GM12872 (cell line): ENCODE measurements around the gene LIFR.

ENCODE experiments used
- CTCF ChIP-seq: IDR thresholded peaks from 3 replicates; pipeline ENCODE4 v1.5.1; 2011; ENCODE audit warnings: low read depth, mild to moderate bottlenecking, low read length, moderate library complexity; ENCODE audit not compliant: insufficient read depth

Gene LIFR

DNA sequence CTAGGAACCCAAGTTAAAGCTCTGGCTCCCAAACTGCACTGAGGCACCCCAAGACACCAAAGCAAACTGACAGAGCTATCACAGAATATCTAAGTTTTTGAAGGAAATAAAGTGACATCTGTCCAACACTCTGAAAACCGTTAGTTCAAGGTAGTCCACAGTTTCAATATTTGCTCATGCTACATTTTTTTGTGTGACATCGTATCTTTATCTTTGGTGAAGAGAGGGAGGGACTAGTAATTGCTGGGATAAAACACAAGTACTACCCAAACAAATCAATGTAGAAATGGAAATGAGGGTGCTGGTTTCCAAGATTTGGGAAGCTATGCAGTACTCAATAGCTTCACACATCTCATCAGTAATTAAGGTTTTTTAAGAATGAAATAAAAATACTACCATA, 20.6 kb downstream of the LIFR start:
- TF ChIP-seq CTCF: no peak

GRCh38 chr5:38535248-38535750, 21.1 kb downstream of the LIFR start:
- TF ChIP-seq CTCF: no peak

DNA sequence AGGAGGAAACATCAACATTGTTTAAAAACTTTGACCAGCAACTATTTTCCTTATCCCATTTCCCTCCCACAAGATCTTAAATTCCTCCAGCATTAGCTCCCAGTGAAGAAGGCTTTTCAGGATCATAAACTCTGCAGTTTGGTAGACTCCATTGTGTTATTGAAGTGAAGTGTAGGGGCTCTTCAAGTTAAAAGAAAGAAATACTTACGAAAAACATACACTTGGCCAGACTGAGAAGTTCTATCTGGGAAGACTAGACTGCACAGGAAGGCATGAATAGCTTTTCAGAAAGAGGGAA, 22.3 kb downstream of the LIFR start:
- no peak for TF ChIP-seq CTCF

DNA sequence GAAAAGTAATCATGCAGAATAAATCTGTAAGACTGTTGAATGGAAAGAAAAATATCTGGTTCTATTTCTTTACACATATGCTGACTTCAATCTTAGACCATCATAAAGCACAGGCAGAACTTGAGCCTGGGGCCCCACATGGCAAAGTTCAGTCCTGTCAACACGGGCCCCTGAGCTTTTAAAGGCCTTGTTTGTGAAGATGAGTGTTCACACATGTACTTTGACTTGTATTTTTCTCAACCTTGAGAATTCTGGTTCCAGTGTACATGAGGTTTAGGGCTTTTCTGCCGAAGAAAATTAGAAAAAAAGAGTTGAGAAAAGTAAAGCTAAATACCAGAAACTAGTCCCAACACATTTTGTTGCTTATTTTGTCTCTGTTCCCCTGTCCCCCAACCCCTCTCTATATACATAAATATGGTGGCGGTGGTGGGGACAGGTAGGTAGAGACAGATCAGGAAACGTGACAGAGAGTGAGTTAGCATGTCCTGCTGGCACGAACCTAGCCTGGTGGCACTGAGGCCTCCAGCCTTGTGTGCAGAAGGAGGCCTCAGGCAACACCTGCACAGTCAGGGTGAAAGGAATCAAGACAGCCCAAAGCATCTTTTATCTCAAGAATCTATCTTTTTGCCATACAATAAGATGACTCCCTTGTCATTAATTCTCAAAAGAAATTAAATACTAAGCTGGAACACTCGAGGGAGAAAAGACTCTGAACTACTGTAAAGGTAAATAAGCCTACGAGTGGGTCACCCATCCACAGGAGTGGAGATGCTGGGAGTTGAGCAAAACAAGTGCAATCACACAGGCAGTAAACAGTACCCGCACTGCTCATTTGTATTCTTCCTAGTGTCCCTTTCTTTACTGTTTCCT, 22.9 kb downstream of the LIFR start:
- TF ChIP-seq CTCF: no peak

DNA sequence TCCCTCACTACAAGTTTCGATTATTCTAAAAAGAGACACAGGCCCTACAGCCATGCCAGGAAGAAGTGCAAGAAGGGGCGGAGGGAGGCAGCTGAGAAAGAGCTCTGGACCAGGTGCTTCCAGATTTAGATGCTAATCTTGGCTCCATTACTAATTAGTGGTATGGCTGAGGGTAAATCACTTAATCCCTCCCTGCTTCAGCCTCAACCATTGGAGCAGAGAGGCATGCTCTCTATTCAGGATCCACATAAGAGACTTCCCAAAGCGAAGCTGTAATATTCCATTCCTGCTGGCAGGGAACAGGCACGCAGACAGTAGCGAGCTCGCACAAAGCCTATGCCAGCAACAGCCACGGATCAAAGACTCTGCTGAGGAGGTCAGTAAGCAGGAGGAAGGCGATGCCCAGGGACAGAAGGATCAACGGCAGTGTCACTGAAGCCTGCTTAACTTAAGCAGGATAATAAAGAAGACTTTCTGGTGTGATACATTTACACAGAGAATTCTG, 24.2 kb downstream of the LIFR start:
- no peak for TF ChIP-seq CTCF

- no peak for TF ChIP-seq CTCF
Observed at GRCh38 chr5:38531518-38531917, 24.9 kb downstream of the LIFR start.

DNA sequence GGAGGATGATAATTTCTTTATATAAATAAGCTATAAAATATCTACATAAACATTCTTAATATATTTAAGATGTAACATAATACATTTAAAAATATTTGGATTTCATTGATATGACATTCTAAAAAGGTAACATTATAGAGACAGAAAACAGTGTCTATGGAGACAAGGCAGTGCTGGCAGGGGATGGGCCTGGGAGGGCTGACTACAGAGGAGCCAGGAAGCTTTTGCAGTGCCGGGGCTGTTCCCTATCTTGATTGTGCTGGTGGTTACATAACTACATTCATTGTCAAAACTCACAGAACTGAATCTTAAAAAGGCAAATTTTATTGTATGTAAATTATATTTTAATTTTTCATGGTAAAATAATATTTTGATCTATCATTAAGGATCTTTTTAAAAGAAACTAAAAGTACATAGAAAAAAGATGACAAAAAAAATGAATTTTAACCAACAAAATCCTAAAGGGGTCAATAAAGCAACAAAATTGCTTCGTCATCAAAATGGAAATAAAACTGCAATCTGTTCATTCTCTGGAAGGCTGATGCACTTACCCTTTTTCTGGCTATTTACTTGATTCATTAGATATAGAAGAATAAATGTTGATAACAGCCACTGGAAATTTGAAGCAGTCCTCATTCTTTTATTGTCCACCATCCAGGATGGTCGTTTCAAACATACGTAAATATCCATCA, 26.3 kb downstream of the LIFR start:
- no peak for TF ChIP-seq CTCF
